Esophagus muscularis mucosa (tissue), 4 donors: Measurements from ENCODE around the gene PCNX2.

Experiments used
- CTCF ChIP-seq, 3 experiments: fragments of 200-600 bp in 2 of 3; fragments of 450-650 bp in 1 of 3; sonication (generic) in 2 of 3; IDR thresholded peaks; one replicate each; pipeline ENCODE4 v1.5.1; 2017 to 2019; ENCODE audit warnings: antibody characterized with exemption in 3 of 3, mild to moderate bottlenecking in 2 of 3, moderate library complexity in 1 of 3
- EP300 ChIP-seq: sonication (generic); formaldehyde crosslinking; IDR thresholded peaks from one replicate; pipeline ENCODE4 v1.6.1; 2017; ENCODE audit warnings: antibody characterized with exemption
- POLR2A ChIP-seq: fragments of 450-650 bp; IDR thresholded peaks from one replicate; pipeline ENCODE4 v1.6.1; 2017; ENCODE audit warnings: antibody characterized with exemption, moderate library complexity, mild to moderate bottlenecking, low read depth

GRCh38 chr1:233060461-233060994 is 235.0 kb downstream of the PCNX2 start:
- TF ChIP-seq CTCF (IDR thresholded peaks at IDR 0.05) = no peak
- no peak for TF ChIP-seq EP300
- TF ChIP-seq POLR2A = no peak
